Uterus (tissue), 4 donors: ENCODE data around the gene AP3B1. TPM values are rescaled to one million over a fixed set of nuclear protein-coding genes. Genes with fewer than 3 reads are reported as not detected.

ENCODE experiments used
- DNase-seq, 2 donors: peaks; one replicate each; pipeline ENCODE4 v3.0.0-alpha.2; 2019 to 2020
- H3K27ac ChIP-seq, 2 donors: fragments of 200-600 bp; sonication (generic); 1 replicate in 1 of 2; 2 replicates in 1 of 2; pipeline ENCODE4 v1.5.1; 2016 to 2018
- H3K27me3 ChIP-seq, 2 donors: fragments of 200-600 bp; sonication (generic); one replicate each; pipeline ENCODE4 v1.5.1; 2018 to 2019; ENCODE audit warnings: control low read depth in 1 of 2
- H3K36me3 ChIP-seq, 2 donors: fragments of 200-600 bp; sonication (generic); one replicate each; pipeline ENCODE4 v1.5.1; 2019; ENCODE audit warnings: control low read depth in 1 of 2
- H3K4me1 ChIP-seq, 2 donors: fragments of 200-600 bp; sonication (generic); one replicate each; pipeline ENCODE4 v1.5.1; 2018 to 2019; ENCODE audit warnings: control low read depth in 1 of 2
- H3K4me3 ChIP-seq, 2 donors: fragments of 200-600 bp; sonication (generic); 1 replicate in 1 of 2; 2 replicates in 1 of 2; pipeline ENCODE4 v1.5.1; 2018 to 2019; ENCODE audit warnings: mild to moderate bottlenecking in 1 of 2
- H3K9me3 ChIP-seq, 2 donors: fragments of 200-600 bp; sonication (generic); one replicate each; pipeline ENCODE4 v1.5.1; 2019; ENCODE audit warnings: control low read depth in 1 of 2
- CTCF ChIP-seq, 4 experiments: fragments of 200-600 bp in 2 of 4; fragments of 450-650 bp in 2 of 4; sonication (generic) in 2 of 4; IDR thresholded peaks; one replicate each; pipeline ENCODE4 v1.5.1; 2016 to 2019; ENCODE audit warnings: antibody characterized with exemption in 4 of 4, mild to moderate bottlenecking in 2 of 4, moderate library complexity in 1 of 4
- POLR2A ChIP-seq, 2 donors: fragments of 450-650 bp; IDR thresholded peaks; one replicate each; pipeline ENCODE4 v1.6.1; 2016; ENCODE audit warnings: antibody characterized with exemption in 2 of 2, mild to moderate bottlenecking in 1 of 2, moderate library complexity in 1 of 2
- intact Hi-C: fragments of 100-400 bp; cut with DNase I; formaldehyde crosslinking; loops from one replicate; pipeline ENCODE4 v1.15.1; 2023; ENCODE audit warnings: low total_unique reads
- total RNA-seq, 4 donors: library from RNA; depleted of rRNA in 3 of 4; stranded (reverse); fragments of >200 nt in 3 of 4; gene quantifications; one replicate each; pipeline versions ENCODE4 v1.1.0 to v1.2.4, GENCODE V29; 2014 to 2023
- donor health status: DM: yes; HTN: yes; CAD: no.

AP3B1 gene
- total RNA-seq, 4 donors from 2014 or later = 15.9 to 67.1 (median 33.4) TPM

DNA sequence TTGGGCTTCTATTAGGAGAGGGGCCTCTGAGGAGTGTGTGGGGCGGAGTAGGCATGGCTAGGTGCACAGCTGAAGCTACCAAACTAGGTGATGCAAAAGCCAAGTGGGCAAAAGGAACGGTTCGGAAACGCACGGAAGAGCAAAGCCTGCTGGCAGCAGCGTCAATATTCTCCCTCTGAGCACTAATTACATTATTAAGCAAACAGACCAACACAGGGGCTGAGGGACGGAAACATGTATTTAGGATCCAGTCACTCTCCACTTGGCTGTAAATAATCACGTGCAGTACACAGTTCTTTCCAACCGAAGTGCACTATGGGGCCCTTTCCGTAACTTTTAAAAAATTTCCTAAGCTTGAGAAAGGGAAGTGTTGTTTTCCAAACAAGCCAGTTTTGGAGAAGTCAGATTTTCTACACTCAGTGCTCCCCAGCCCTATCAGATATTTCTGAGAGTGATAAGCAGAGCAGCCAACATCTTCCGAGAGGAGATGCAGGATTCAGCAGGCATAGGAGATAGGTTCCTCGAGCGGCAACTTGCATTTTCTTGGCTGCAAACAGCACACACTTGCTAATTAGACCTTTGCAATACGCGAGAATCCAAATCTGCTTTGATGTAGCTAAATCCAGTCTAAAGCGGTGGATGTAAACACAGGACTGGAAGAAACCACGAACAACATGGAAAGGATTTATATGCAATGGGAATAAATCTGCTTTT, 301.2 kb downstream of the AP3B1 start:
- no peaks in the 10 kb centered on the region for H3K36me3 ChIP-seq
- TF ChIP-seq CTCF (IDR thresholded peaks at IDR 0.05) (no peak), POLR2A (IDR thresholded peaks at IDR 0.05) (no peak)
- no peak for DNase-seq
- intact Hi-C loops = no loop called here
- no peak overlapping the region for H3K27ac ChIP-seq
- H3K27me3 ChIP-seq = no peaks in the 10 kb centered on the region
- H3K4me3 ChIP-seq = no peak overlapping the region
- H3K4me1 ChIP-seq = no peaks in the 10 kb centered on the region
- H3K9me3 ChIP-seq = no peaks in the 10 kb centered on the region

- Histone ChIP-seq H3K27me3 (no peaks in the 10 kb centered on the region), H3K36me3 (no peaks in the 10 kb centered on the region), H3K4me1 (no peaks in the 10 kb centered on the region), H3K4me3 (no peak overlapping the region), H3K27ac (no peak overlapping the region), H3K9me3 (no peaks in the 10 kb centered on the region)
- no peak for DNase-seq
- intact Hi-C loops = no loop called here
- TF ChIP-seq POLR2A (IDR thresholded peaks at IDR 0.05) (no peak), CTCF (IDR thresholded peaks at IDR 0.05) (no peak)
These were observed 303.4 kb downstream of the AP3B1 start for GRCh38 chr5:77991084-77991483.

GRCh38 chr5:77990020-77990419, 304.5 kb downstream of the AP3B1 start:
- Histone ChIP-seq H3K4me3 (no peak overlapping the region), H3K36me3 (no peaks in the 10 kb centered on the region), H3K9me3 (no peaks in the 10 kb centered on the region), H3K27ac (no peak overlapping the region), H3K4me1 (no peaks in the 10 kb centered on the region), H3K27me3 (no peaks in the 10 kb centered on the region)
- intact Hi-C loops = no loop called here
- DNase-seq = no peak
- TF ChIP-seq POLR2A (IDR thresholded peaks at IDR 0.05) = no peak
- TF ChIP-seq CTCF (IDR thresholded peaks at IDR 0.05) = no peak

- no peak overlapping the region for H3K4me3 ChIP-seq
- no peak overlapping the region for H3K27ac ChIP-seq
- H3K9me3 ChIP-seq = no peaks in the 10 kb centered on the region
- intact Hi-C loops = no loop called here
- no peaks in the 10 kb centered on the region for H3K27me3 ChIP-seq
- no peaks in the 10 kb centered on the region for H3K4me1 ChIP-seq
- no peaks in the 10 kb centered on the region for H3K36me3 ChIP-seq
- DNase-seq = no peak
- TF ChIP-seq POLR2A (IDR thresholded peaks at IDR 0.05) = no peak
- no peak for TF ChIP-seq CTCF (IDR thresholded peaks at IDR 0.05)
These were observed 306.5 kb downstream of the AP3B1 start for GRCh38 chr5:77987988-77988387.

DNA sequence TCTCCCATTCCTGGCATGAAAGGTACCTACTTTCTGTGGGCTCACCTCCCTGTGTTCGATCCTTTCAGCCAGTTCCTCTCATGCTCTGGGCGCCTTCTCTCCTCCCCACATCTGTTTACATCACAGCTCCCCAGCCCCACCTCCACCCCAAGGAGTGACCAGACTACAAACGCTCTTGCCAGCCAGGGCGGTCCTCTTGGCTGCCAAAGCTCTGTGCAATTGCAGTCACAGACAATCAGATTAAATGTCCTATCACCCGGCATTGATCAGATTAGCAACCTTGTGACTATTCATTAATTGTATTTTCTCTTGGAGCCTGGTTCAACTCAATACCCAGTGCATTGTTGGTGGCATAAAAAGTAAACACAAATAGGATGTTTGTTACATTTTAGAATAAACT, 307.2 kb downstream of the AP3B1 start:
- Histone ChIP-seq H3K36me3 (no peaks in the 10 kb centered on the region), H3K9me3 (no peaks in the 10 kb centered on the region), H3K4me1 (no peaks in the 10 kb centered on the region), H3K27me3 (no peaks in the 10 kb centered on the region), H3K27ac (no peak overlapping the region), H3K4me3 (no peak overlapping the region)
- intact Hi-C loops = no loop called here
- no peak for DNase-seq
- TF ChIP-seq POLR2A (IDR thresholded peaks at IDR 0.05) (no peak), CTCF (IDR thresholded peaks at IDR 0.05) (no peak)
